Measurements from ENCODE around the gene ZNF44.

DNA sequence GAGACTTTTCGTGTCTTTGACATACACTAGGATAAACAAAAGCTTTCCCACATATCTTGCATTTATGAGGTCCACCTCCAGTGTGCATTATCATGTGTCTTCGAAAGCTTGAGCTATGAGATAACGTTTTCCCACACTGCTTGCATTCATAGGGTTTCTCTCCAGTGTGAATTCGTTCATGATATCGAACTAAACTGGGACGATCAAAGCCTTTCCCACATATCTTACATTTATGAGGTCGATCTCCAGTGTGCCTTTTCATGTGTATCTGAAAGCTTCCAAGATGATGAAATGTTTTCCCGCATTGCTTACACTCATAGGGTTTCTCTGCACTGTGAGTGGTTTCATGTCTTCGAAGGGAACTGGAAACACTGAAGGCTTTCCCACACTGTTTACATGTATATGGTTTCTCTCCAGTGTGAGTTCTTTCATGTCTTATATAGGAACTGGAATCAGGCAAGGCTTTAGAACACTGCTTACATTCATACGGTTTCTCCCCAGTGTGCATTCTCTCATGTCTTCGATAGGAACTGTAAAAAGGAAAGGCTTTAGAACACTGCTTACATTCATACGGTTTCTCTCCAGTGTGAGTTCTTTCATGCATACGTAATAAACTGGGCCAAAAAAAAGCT, 24.2 kb upstream of the ZNF44 start:
- TF ChIP-seq, protein P1, sequence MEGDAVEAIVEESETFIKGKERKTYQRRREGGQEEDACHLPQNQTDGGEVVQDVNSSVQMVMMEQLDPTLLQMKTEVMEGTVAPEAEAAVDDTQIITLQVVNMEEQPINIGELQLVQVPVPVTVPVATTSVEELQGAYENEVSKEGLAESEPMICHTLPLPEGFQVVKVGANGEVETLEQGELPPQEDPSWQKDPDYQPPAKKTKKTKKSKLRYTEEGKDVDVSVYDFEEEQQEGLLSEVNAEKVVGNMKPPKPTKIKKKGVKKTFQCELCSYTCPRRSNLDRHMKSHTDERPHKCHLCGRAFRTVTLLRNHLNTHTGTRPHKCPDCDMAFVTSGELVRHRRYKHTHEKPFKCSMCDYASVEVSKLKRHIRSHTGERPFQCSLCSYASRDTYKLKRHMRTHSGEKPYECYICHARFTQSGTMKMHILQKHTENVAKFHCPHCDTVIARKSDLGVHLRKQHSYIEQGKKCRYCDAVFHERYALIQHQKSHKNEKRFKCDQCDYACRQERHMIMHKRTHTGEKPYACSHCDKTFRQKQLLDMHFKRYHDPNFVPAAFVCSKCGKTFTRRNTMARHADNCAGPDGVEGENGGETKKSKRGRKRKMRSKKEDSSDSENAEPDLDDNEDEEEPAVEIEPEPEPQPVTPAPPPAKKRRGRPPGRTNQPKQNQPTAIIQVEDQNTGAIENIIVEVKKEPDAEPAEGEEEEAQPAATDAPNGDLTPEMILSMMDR (IDR thresholded peaks at IDR 0.05), result no peak
- TF ChIP-seq ZFX (IDR thresholded peaks at IDR 0.05; ENCODE audit: borderline replicate concordance), result no peak

Data from 22Rv1 (cell line).